Vagina (tissue), 2 donors: ENCODE results near the gene RUFY2.

Source experiments
- POLR2A ChIP-seq, 2 donors: fragments of 450-650 bp; IDR thresholded peaks; one replicate each; pipeline ENCODE4 v1.6.1; 2017; ENCODE audit warnings: antibody characterized with exemption in 2 of 2, mild to moderate bottlenecking in 2 of 2, moderate library complexity in 2 of 2
- TF ChIP-seq, protein P1 (sequence below), 3 experiments: fragments of 450-650 bp in 2 of 3; fragments of 200-600 bp in 1 of 3; sonication (generic) in 1 of 3; IDR thresholded peaks; one replicate each; pipeline ENCODE4 v1.5.1; 2017 to 2019; ENCODE audit warnings: antibody characterized with exemption in 3 of 3, mild to moderate bottlenecking in 2 of 3, moderate library complexity in 2 of 3

DNA sequence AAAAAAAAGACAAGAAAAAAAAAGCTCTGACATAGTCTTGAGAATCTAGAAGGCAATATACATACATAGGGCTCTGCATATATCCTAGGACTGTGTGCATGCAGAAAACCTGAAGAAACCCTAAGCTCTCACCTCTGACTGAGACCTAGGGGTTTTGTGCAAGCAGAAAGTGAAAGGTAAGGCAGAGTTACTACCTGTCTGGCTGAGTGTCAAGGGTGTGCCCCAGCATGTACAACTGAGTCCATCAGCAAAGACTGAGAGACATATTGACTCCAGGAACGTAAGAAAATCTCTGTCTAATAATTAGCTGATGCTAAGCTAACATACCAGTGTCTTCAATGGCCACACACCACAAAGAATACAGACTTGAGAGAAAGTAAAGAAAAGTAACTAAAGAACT lies 91.5 kb downstream of the RUFY2 start:
- TF ChIP-seq POLR2A (IDR thresholded peaks at IDR 0.05), result no peak
- TF ChIP-seq, protein P1, sequence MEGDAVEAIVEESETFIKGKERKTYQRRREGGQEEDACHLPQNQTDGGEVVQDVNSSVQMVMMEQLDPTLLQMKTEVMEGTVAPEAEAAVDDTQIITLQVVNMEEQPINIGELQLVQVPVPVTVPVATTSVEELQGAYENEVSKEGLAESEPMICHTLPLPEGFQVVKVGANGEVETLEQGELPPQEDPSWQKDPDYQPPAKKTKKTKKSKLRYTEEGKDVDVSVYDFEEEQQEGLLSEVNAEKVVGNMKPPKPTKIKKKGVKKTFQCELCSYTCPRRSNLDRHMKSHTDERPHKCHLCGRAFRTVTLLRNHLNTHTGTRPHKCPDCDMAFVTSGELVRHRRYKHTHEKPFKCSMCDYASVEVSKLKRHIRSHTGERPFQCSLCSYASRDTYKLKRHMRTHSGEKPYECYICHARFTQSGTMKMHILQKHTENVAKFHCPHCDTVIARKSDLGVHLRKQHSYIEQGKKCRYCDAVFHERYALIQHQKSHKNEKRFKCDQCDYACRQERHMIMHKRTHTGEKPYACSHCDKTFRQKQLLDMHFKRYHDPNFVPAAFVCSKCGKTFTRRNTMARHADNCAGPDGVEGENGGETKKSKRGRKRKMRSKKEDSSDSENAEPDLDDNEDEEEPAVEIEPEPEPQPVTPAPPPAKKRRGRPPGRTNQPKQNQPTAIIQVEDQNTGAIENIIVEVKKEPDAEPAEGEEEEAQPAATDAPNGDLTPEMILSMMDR (IDR thresholded peaks at IDR 0.05), result no peak
